SU-DHL-6 (cell line): Measurements from ENCODE around the gene CCDC34.

Source experiments
- H2AFZ ChIP-seq: fragments of 200-600 bp; sonication (generic); 2 replicates; pipeline ENCODE4 v1.6.1; 2014; ENCODE audit warnings: low read depth, mild to moderate bottlenecking, moderate library complexity, mixed read lengths, antibody characterized with exemption, low read length; ENCODE audit not compliant: severe bottlenecking
- H3F3A ChIP-seq: fragments of 200-600 bp; shearing (Covaris generic); 2 replicates; pipeline ENCODE4 v1.6.0; 2016; ENCODE audit warnings: antibody characterized with exemption, mild to moderate bottlenecking; ENCODE audit not compliant: insufficient read depth
- H3K27ac ChIP-seq: fragments of 200-600 bp; sonication (generic); 2 replicates; pipeline ENCODE4 v1.5.1; 2016; ENCODE audit warnings: low read depth, mild to moderate bottlenecking, low read length, moderate library complexity, mixed read lengths
- H3K27me3 ChIP-seq: fragments of 200-600 bp; sonication (generic), shearing (Covaris generic); 2 replicates; pipeline ENCODE4 v1.6.0; 2014; ENCODE audit warnings: mild to moderate bottlenecking, low read length
- H3K36me3 ChIP-seq: fragments of 200-600 bp; sonication (generic); 2 replicates; pipeline ENCODE4 v1.6.1; 2014; ENCODE audit warnings: mild to moderate bottlenecking, low read length, mixed read lengths
- H3K4me2 ChIP-seq: fragments of 300-600, 200-600 bp; shearing (Covaris generic), sonication (generic); 2 replicates; pipeline ENCODE4 v1.6.0; 2014; ENCODE audit warnings: low read length, low read depth, mild to moderate bottlenecking; ENCODE audit not compliant: poor library complexity, severe bottlenecking
- H3K4me3 ChIP-seq: fragments of 200-600 bp; sonication (generic); 2 replicates; pipeline ENCODE4 v1.5.1; 2014; ENCODE audit warnings: antibody characterized with exemption, low read length, mild to moderate bottlenecking, mixed read lengths; ENCODE audit not compliant: insufficient read depth, poor library complexity, severe bottlenecking
- H3K79me2 ChIP-seq: fragments of 200-600 bp; sonication (generic); 2 replicates; pipeline ENCODE4 v1.6.1; 2014; ENCODE audit warnings: mild to moderate bottlenecking, low read length, moderate library complexity; ENCODE audit not compliant: insufficient read depth
- H3K9ac ChIP-seq: fragments of 200-600 bp; sonication (generic); 2 replicates; pipeline ENCODE4 v1.7.0; 2014; ENCODE audit warnings: mild to moderate bottlenecking, low read length
- H3K9me2 ChIP-seq: fragments of 200-600 bp; sonication (generic); replicated peaks from 2 replicates; pipeline ENCODE4 v1.6.1; 2014; ENCODE audit warnings: low read length; ENCODE audit not compliant: insufficient read depth
- H3K9me3 ChIP-seq: fragments of 200-600 bp; sonication (generic); 2 replicates; pipeline ENCODE4 v1.6.1; 2014; ENCODE audit warnings: low read length, mixed read lengths; ENCODE audit not compliant: insufficient read depth
- H4K20me1 ChIP-seq: fragments of 200-600 bp; sonication (generic); 2 replicates; pipeline ENCODE4 v1.6.1; 2014; ENCODE audit warnings: low read depth, mild to moderate bottlenecking, antibody characterized with exemption, low read length, moderate library complexity, mixed read lengths
- EZH2phosphoT487 ChIP-seq: fragments of 200-600 bp; sonication (generic), shearing (Covaris generic); conservative IDR thresholded peaks from 2 replicates; pipeline ENCODE4 v1.6.1; 2018; ENCODE audit warnings: mild to moderate bottlenecking, antibody characterized with exemption, low read length, moderate library complexity, mixed read lengths
- TF ChIP-seq, protein P1 (sequence below): fragments of 200-600 bp; sonication (generic); IDR thresholded peaks from one replicate; pipeline ENCODE4 v1.5.1; 2017; ENCODE audit warnings: antibody characterized with exemption, mild to moderate bottlenecking, low read length, moderate library complexity; ENCODE audit not compliant: insufficient read depth, poor library complexity, severe bottlenecking

Gene CCDC34

DNA sequence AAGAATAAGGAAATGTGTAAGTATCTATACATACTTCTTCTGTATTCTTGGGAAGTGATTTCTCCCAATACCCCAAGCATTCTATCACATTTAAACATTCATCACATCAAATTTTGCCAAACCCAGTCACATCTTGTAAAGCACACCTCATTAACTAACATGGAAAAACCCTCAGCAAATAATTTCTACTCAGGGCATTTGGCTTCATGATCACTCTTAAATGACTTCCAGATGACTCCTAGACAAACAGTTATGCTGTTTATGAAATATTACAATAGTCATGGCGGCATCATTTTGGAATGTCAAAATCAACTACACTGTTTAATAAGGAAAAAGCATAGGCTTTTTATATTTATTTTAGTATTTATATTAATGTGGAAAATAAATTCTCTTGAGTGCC, 47.3 kb upstream of the CCDC34 start:
- Histone ChIP-seq H3K27ac (no peak overlapping the region), H3K9me3 (no peaks in the 10 kb centered on the region), H3K4me3 (no peak overlapping the region), H4K20me1 (no peaks in the 10 kb centered on the region), H3K9ac (no peak overlapping the region), H2AFZ (no peak overlapping the region), H3K79me2 (no peaks in the 10 kb centered on the region), H3K36me3 (no peaks in the 10 kb centered on the region), H3K4me2 (no peak overlapping the region), H3F3A (no peaks in the 10 kb centered on the region), H3K27me3 (no peaks in the 10 kb centered on the region), H3K9me2 (no peaks in the 10 kb centered on the region)
- no peak for TF ChIP-seq EZH2phosphoT487
- TF ChIP-seq, protein P1, sequence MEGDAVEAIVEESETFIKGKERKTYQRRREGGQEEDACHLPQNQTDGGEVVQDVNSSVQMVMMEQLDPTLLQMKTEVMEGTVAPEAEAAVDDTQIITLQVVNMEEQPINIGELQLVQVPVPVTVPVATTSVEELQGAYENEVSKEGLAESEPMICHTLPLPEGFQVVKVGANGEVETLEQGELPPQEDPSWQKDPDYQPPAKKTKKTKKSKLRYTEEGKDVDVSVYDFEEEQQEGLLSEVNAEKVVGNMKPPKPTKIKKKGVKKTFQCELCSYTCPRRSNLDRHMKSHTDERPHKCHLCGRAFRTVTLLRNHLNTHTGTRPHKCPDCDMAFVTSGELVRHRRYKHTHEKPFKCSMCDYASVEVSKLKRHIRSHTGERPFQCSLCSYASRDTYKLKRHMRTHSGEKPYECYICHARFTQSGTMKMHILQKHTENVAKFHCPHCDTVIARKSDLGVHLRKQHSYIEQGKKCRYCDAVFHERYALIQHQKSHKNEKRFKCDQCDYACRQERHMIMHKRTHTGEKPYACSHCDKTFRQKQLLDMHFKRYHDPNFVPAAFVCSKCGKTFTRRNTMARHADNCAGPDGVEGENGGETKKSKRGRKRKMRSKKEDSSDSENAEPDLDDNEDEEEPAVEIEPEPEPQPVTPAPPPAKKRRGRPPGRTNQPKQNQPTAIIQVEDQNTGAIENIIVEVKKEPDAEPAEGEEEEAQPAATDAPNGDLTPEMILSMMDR = no peak

DNA sequence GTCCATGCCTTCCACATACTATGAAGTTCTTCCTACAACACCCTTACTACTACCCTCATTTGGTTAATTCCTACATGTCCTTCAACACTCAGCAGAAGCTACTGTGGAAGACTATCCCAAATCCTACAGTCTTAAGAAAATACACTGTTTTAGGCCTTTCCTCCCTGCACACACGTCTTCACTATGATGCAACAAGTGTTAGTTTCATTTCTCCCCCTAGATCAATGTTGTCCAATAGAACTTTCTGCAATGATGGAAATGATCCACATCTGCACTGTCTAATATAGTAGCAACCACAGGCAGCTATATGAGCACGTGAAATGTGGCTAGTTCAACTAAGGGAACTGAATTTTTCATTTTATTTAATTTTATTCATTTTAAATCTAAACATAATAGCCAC, 46.7 kb upstream of the CCDC34 start:
- no peaks in the 10 kb centered on the region for H3K9me3 ChIP-seq
- TF ChIP-seq EZH2phosphoT487 = no peak
- TF ChIP-seq, protein P1 = no peak
- H3K27me3 ChIP-seq = no peaks in the 10 kb centered on the region
- H3F3A ChIP-seq = no peaks in the 10 kb centered on the region
- no peaks in the 10 kb centered on the region for H3K79me2 ChIP-seq
- no peaks in the 10 kb centered on the region for H3K36me3 ChIP-seq
- no peak overlapping the region for H3K9ac ChIP-seq
- no peaks in the 10 kb centered on the region for H3K9me2 ChIP-seq
- H2AFZ ChIP-seq = no peak overlapping the region
- no peaks in the 10 kb centered on the region for H4K20me1 ChIP-seq
- no peak overlapping the region for H3K4me2 ChIP-seq
- no peak overlapping the region for H3K27ac ChIP-seq
- no peak overlapping the region for H3K4me3 ChIP-seq

DNA sequence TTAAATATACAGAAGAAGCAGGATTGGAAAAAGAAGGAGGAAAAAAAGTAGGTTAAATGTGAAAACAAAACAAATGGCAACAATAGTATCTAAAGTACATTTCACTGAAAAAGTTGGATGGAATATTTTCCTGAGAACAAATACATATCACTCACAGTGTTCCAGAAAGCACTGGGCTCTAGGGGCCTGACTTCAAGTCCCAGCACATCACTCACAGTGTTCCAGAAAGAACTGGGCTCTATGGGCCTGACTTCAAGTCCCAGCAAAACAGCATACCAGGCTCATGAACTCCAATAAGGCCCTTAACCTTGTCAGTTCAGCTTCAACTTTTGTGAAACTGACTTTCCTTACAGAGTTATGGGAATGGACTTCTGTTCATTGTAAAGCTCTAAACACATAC, 46.0 kb upstream of the CCDC34 start:
- Histone ChIP-seq H3K27me3 (no peaks in the 10 kb centered on the region), H2AFZ (no peak overlapping the region), H3K4me2 (no peak overlapping the region), H3K9me3 (no peaks in the 10 kb centered on the region), H3K9me2 (no peaks in the 10 kb centered on the region), H4K20me1 (no peaks in the 10 kb centered on the region), H3K36me3 (no peaks in the 10 kb centered on the region), H3K27ac (no peak overlapping the region), H3K79me2 (no peaks in the 10 kb centered on the region), H3K4me3 (no peak overlapping the region), H3F3A (no peaks in the 10 kb centered on the region), H3K9ac (no peak overlapping the region)
- no peak for TF ChIP-seq EZH2phosphoT487
- TF ChIP-seq, protein P1 = no peak
